AG04450 (cell line): Measurements from ENCODE around the gene SHISA9. TPM values are rescaled to one million over a fixed set of nuclear protein-coding genes. Genes with fewer than 3 reads are reported as not detected.

Source experiments
- CTCF ChIA-PET: fragments of 300-600, 350-600 bp; formaldehyde crosslinking; extraction: SDS; loops from one replicate; lab custom pipeline; 2022; ENCODE audit warnings: antibody characterized with exemption, inconsistent platforms; lab: Charles Lee
- POLR2A ChIA-PET: fragments of 350-600 bp; formaldehyde crosslinking; extraction: SDS; loops from one replicate; lab custom pipeline; 2021; ENCODE audit warnings: antibody characterized with exemption, inconsistent platforms; lab: Yijun Ruan, JAX
- DNase-seq: peaks from one replicate; pipeline ENCODE4 v3.0.0-alpha.2; 2011; ENCODE audit warnings: low read depth, low spot score
- H3K27ac ChIP-seq: one replicate; pipeline ENCODE4 v1.5.1; 2012; ENCODE audit warnings: low read depth, low read length, control low read depth
- H3K27me3 ChIP-seq: one replicate; pipeline ENCODE4 v1.6.0; 2012; ENCODE audit warnings: low read length; ENCODE audit not compliant: control insufficient read depth, insufficient read depth
- H3K4me3 ChIP-seq: 2 replicates; pipeline ENCODE4 v1.5.1; 2011; ENCODE audit warnings: mild to moderate bottlenecking, low read depth, low read length, control low read depth
- H3K9me3 ChIP-seq: 2 replicates; pipeline ENCODE4 v1.5.1; 2012; ENCODE audit warnings: low read length; ENCODE audit not compliant: control insufficient read depth, insufficient read depth
- polyA plus RNA-seq: library from polyadenylated mRNA; depleted of rRNA; stranded (reverse); fragments of >200 nt; gene quantifications from 2 replicates; pipeline ENCODE4 v1.2.3, GENCODE V29; 2011
- TF ChIP-seq, protein P1 (sequence below): IDR thresholded peaks from 2 replicates; pipeline ENCODE4 v1.5.1; 2011; ENCODE audit warnings: low read depth, low read length, control low read depth, inconsistent platforms

SHISA9 gene
- polyA plus RNA-seq, 1 experiment: not detected

GRCh38 chr16:12972246-12972645, 70.8 kb downstream of the SHISA9 start:
- peaks cover 21% of the 10 kb centered on the region for H3K9me3 ChIP-seq
- CTCF ChIA-PET: no interaction called here
- TF ChIP-seq, protein P1, sequence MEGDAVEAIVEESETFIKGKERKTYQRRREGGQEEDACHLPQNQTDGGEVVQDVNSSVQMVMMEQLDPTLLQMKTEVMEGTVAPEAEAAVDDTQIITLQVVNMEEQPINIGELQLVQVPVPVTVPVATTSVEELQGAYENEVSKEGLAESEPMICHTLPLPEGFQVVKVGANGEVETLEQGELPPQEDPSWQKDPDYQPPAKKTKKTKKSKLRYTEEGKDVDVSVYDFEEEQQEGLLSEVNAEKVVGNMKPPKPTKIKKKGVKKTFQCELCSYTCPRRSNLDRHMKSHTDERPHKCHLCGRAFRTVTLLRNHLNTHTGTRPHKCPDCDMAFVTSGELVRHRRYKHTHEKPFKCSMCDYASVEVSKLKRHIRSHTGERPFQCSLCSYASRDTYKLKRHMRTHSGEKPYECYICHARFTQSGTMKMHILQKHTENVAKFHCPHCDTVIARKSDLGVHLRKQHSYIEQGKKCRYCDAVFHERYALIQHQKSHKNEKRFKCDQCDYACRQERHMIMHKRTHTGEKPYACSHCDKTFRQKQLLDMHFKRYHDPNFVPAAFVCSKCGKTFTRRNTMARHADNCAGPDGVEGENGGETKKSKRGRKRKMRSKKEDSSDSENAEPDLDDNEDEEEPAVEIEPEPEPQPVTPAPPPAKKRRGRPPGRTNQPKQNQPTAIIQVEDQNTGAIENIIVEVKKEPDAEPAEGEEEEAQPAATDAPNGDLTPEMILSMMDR: no peak
- H3K27me3 ChIP-seq: no peaks in the 10 kb centered on the region
- POLR2A ChIA-PET: no interaction called here
- H3K27ac ChIP-seq: no peak overlapping the region
- H3K4me3 ChIP-seq: no peak overlapping the region
- DNase-seq: no peak

DNA sequence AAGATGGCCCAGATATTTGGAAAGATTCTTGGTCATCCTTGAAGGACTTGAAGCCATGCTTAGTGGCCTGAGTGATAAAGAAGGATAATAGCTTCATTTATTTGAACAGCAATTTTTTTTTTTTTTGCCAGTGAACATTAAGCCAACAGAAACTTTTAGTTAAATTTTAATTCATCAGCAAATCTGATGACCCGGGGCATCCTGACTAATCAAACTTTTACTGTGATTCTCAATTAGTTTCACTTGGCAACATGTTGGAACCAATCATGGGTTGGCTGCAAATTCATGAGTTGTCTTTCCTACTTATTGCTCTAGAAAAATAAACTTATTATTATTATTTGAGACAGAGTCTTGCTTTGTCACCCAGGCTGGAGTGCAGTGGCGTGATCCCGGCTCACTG, 74.4 kb downstream of the SHISA9 start:
- Histone ChIP-seq H3K27ac (no peak overlapping the region), H3K4me3 (no peak overlapping the region), H3K9me3 (peaks cover 16% of the 10 kb centered on the region; the same call in 1 of the 2 replicates), H3K27me3 (no peaks in the 10 kb centered on the region)
- ChIA-PET POLR2A (no interaction called here), CTCF (no interaction called here)
- no peak for DNase-seq
- TF ChIP-seq, protein P1: no peak

GRCh38 chr16:12976496-12976895, 75.1 kb downstream of the SHISA9 start:
- no peak overlapping the region for H3K27ac ChIP-seq
- H3K9me3 ChIP-seq: peaks cover 14% of the 10 kb centered on the region; the same call in 1 of the 2 replicates
- no peak overlapping the region for H3K4me3 ChIP-seq
- no peak for DNase-seq
- H3K27me3 ChIP-seq: no peaks in the 10 kb centered on the region
- POLR2A ChIA-PET: no interaction called here
- TF ChIP-seq, protein P1: no peak
- CTCF ChIA-PET: no interaction called here

- ChIA-PET CTCF (no interaction called here), POLR2A (no interaction called here)
- no peak overlapping the region for H3K4me3 ChIP-seq
- no peaks in the 10 kb centered on the region for H3K27me3 ChIP-seq
- peaks cover 14% of the 10 kb centered on the region; the same call in 1 of the 2 replicates for H3K9me3 ChIP-seq
- no peak for DNase-seq
- TF ChIP-seq, protein P1: no peak
- H3K27ac ChIP-seq: no peak overlapping the region
Observed at GRCh38 chr16:12976936-12977335, 75.5 kb downstream of the SHISA9 start.

GRCh38 chr16:12985516-12985915, 84.1 kb downstream of the SHISA9 start:
- H3K4me3 ChIP-seq: no peak overlapping the region
- TF ChIP-seq, protein P1: no peak
- no peaks in the 10 kb centered on the region for H3K27me3 ChIP-seq
- POLR2A ChIA-PET: no interaction called here
- peaks cover 31% of the 10 kb centered on the region; the same call in 1 of the 2 replicates for H3K9me3 ChIP-seq
- no peak overlapping the region for H3K27ac ChIP-seq
- DNase-seq: no peak
- CTCF ChIA-PET: no interaction called here
